Tibial nerve (tissue), 4 donors: ENCODE results near the gene ZMYM4. TPM values are rescaled to one million over a fixed set of nuclear protein-coding genes. Genes with fewer than 3 reads are reported as not detected.

Experiments used
- DNase-seq, 2 donors: peaks; one replicate each; pipeline ENCODE4 v3.0.0-alpha.2; 2019; ENCODE audit warnings: low spot score in 2 of 2
- H3K27ac ChIP-seq, 4 donors: fragments of 200-600 bp; sonication (generic) in 3 of 4; one replicate each; pipeline ENCODE4 v1.5.1; 2017 to 2019; ENCODE audit warnings: mild to moderate bottlenecking in 1 of 4
- H3K27me3 ChIP-seq, 2 donors: fragments of 200-600 bp; sonication (generic) in 1 of 2; one replicate each; pipeline versions ENCODE4 v1.5.1 to v1.6.0; 2017 to 2019
- H3K36me3 ChIP-seq, 3 donors: fragments of 200-600 bp; sonication (generic); one replicate each; pipeline ENCODE4 v1.5.1; 2018 to 2019
- H3K4me1 ChIP-seq, 4 donors: fragments of 200-600 bp; sonication (generic) in 3 of 4; one replicate each; pipeline ENCODE4 v1.5.1; 2017 to 2019
- H3K4me3 ChIP-seq, 4 donors: fragments of 200-600 bp; sonication (generic) in 3 of 4; one replicate each; pipeline ENCODE4 v1.5.1; 2017 to 2019; ENCODE audit warnings: mild to moderate bottlenecking in 1 of 4, moderate library complexity in 1 of 4
- H3K9me3 ChIP-seq, 4 donors: fragments of 200-600 bp; sonication (generic) in 3 of 4; one replicate each; pipeline ENCODE4 v1.5.1; 2017 to 2019
- CTCF ChIP-seq, 5 experiments: fragments of 200-600 bp in 3 of 5; fragments of 450-650 bp in 2 of 5; sonication (generic) in 3 of 5; IDR thresholded peaks; one replicate each; pipeline ENCODE4 v1.5.1; 2016 to 2019; ENCODE audit warnings: antibody characterized with exemption in 5 of 5, mild to moderate bottlenecking in 3 of 5, moderate library complexity in 2 of 5
- EP300 ChIP-seq, 2 donors: sonication (generic); formaldehyde crosslinking; IDR thresholded peaks; one replicate each; pipeline ENCODE4 v1.6.1; 2017; ENCODE audit warnings: antibody characterized with exemption in 2 of 2, mild to moderate bottlenecking in 1 of 2
- POLR2A ChIP-seq, 2 donors: fragments of 450-650 bp; IDR thresholded peaks; one replicate each; pipeline ENCODE4 v1.6.1; 2017; ENCODE audit warnings: antibody characterized with exemption in 2 of 2, mild to moderate bottlenecking in 2 of 2, moderate library complexity in 2 of 2
- WGBS, 2 donors: methylation state at CpG; one replicate each; pipeline ENCODE4 v1.1.5; 2018; 5-methylcytosine and 5-hydroxymethylcytosine counted together
- total RNA-seq, 4 donors: library from RNA; depleted of rRNA; stranded (reverse); fragments of >200 nt; gene quantifications; one replicate each; pipeline ENCODE4 v1.1.0, GENCODE V29; 2016

ZMYM4 gene
- total RNA-seq, 4 donors from 2014 or later = 22.2 to 38.7 (median 26.5) TPM

GRCh38 chr1:35300376-35300775 lies 31.9 kb downstream of the ZMYM4 start:
- no peaks in the 10 kb centered on the region for H3K4me1 ChIP-seq
- WGBS, 2 donors = 97% methylated on average over 1 of the region's 1 CpG
- DNase-seq = no peak
- TF ChIP-seq EP300 (IDR thresholded peaks at IDR 0.05) (no peak), CTCF (IDR thresholded peaks at IDR 0.05) (no peak), POLR2A (IDR thresholded peaks at IDR 0.05) (no peak)
- no peaks in the 10 kb centered on the region for H3K9me3 ChIP-seq
- H3K27ac ChIP-seq = no peak overlapping the region
- no peak overlapping the region for H3K4me3 ChIP-seq
- no peaks in the 10 kb centered on the region for H3K27me3 ChIP-seq
- peaks cover 0 to 15% (median 0%) of the 10 kb centered on the region in 3 donors for H3K36me3 ChIP-seq

GRCh38 chr1:35301674-35302392 lies 33.3 kb downstream of the ZMYM4 start:
- 53 to 56% methylated on average over 7 of the region's 7 CpGs for WGBS, 2 donors
- H3K27ac ChIP-seq = no peak overlapping the region
- no peak overlapping the region for H3K4me3 ChIP-seq

GRCh38 chr1:35305383-35305782 lies 36.9 kb downstream of the ZMYM4 start:
- DNase-seq = no peak
- Histone ChIP-seq H3K27me3 (no peaks in the 10 kb centered on the region), H3K4me3 (no peak overlapping the region), H3K9me3 (no peaks in the 10 kb centered on the region), H3K36me3 (peaks cover 0 to 25% (median 0%) of the 10 kb centered on the region in 3 donors), H3K4me1 (no peaks in the 10 kb centered on the region), H3K27ac (no peak overlapping the region)
- TF ChIP-seq CTCF (IDR thresholded peaks at IDR 0.05) = no peak
- TF ChIP-seq EP300 (IDR thresholded peaks at IDR 0.05) = no peak
- TF ChIP-seq POLR2A (IDR thresholded peaks at IDR 0.05) = no peak
- 98 to 100% methylated on average over 3 of the region's 3 CpGs for WGBS, 2 donors

More at GRCh38 chr1:35301674-35302392, 33.3 kb downstream of the ZMYM4 start:
- Histone ChIP-seq H3K4me1 (no peaks in the 10 kb centered on the region), H3K9me3 (no peaks in the 10 kb centered on the region), H3K36me3 (peaks cover 0 to 19% (median 0%) of the 10 kb centered on the region in 3 donors), H3K27me3 (no peaks in the 10 kb centered on the region)
- DNase-seq = no peak
- TF ChIP-seq POLR2A (IDR thresholded peaks at IDR 0.05) = no peak
- no peak for TF ChIP-seq EP300 (IDR thresholded peaks at IDR 0.05)
- TF ChIP-seq CTCF (IDR thresholded peaks at IDR 0.05) = no peak

GRCh38 chr1:35315649-35316048 lies 47.1 kb downstream of the ZMYM4 start:
- Histone ChIP-seq H3K27me3 (no peaks in the 10 kb centered on the region), H3K4me3 (no peak overlapping the region), H3K4me1 (peaks cover 0 to 15% (median 0%) of the 10 kb centered on the region in 4 donors), H3K9me3 (no peaks in the 10 kb centered on the region), H3K27ac (no peak overlapping the region), H3K36me3 (peaks cover 0 to 17% (median 0%) of the 10 kb centered on the region in 3 donors)
- no peak for TF ChIP-seq CTCF (IDR thresholded peaks at IDR 0.05)
- no peak for TF ChIP-seq POLR2A (IDR thresholded peaks at IDR 0.05)
- no peak for DNase-seq
- 94 to 95% methylated on average over 3 of the region's 3 CpGs for WGBS, 2 donors

- WGBS, 2 donors = 63 to 91% methylated on average over 1 of the region's 1 CpG
- Histone ChIP-seq H3K27me3 (no peaks in the 10 kb centered on the region), H3K9me3 (no peaks in the 10 kb centered on the region), H3K36me3 (peaks cover 0 to 11% (median 0%) of the 10 kb centered on the region in 3 donors), H3K4me1 (peaks cover 0 to 15% (median 0%) of the 10 kb centered on the region in 4 donors), H3K4me3 (no peak overlapping the region), H3K27ac (no peak overlapping the region)
- DNase-seq = no peak
- no peak for TF ChIP-seq CTCF (IDR thresholded peaks at IDR 0.05)
- no peak for TF ChIP-seq EP300 (IDR thresholded peaks at IDR 0.05)
- no peak for TF ChIP-seq POLR2A (IDR thresholded peaks at IDR 0.05)
These were observed 47.8 kb downstream of the ZMYM4 start for GRCh38 chr1:35316264-35316663.
